ENCODE results near the gene ICA1.

Gene ICA1

GRCh38 chr7:8152489-8153192 is 109.3 kb downstream of the ICA1 start:
- no peak for DNase-seq (ENCODE audit: low spot score)
- no peak for TF ChIP-seq CTCF (IDR thresholded peaks at IDR 0.05; ENCODE audit: extremely low read depth, insufficient read depth, missing control alignments)
- in situ Hi-C loops (cut with MboI; ENCODE audit: low pct_unique_long_range_greater_than_20kb, low sequenced_read_pairs, unreplicated experiment), result no loop called here

GRCh38 chr7:8151161-8151725 is 110.7 kb downstream of the ICA1 start:
- no peak for TF ChIP-seq CTCF (IDR thresholded peaks at IDR 0.05; ENCODE audit: extremely low read depth, insufficient read depth, missing control alignments)
- in situ Hi-C loops (cut with MboI; ENCODE audit: low pct_unique_long_range_greater_than_20kb, low sequenced_read_pairs, unreplicated experiment), result no loop called here
- DNase-seq (ENCODE audit: low spot score), result no peak

- in situ Hi-C loops (cut with MboI; ENCODE audit: low pct_unique_long_range_greater_than_20kb, low sequenced_read_pairs, unreplicated experiment), result no loop called here
- TF ChIP-seq CTCF (IDR thresholded peaks at IDR 0.05; ENCODE audit: extremely low read depth, insufficient read depth, missing control alignments), result no peak
These were observed 112.7 kb downstream of the ICA1 start for GRCh38 chr7:8149222-8149621.

GRCh38 chr7:8147760-8148463 is 114.1 kb downstream of the ICA1 start:
- in situ Hi-C loops (cut with MboI; ENCODE audit: low pct_unique_long_range_greater_than_20kb, low sequenced_read_pairs, unreplicated experiment), result no loop called here
- DNase-seq (ENCODE audit: low spot score), result no peak
- no peak for TF ChIP-seq CTCF (IDR thresholded peaks at IDR 0.05; ENCODE audit: extremely low read depth, insufficient read depth, missing control alignments)

More at GRCh38 chr7:8149222-8149621, 112.7 kb downstream of the ICA1 start:
- DNase-seq (ENCODE audit: low spot score), result no peak

GRCh38 chr7:8146788-8147413 is 115.1 kb downstream of the ICA1 start:
- in situ Hi-C loops (cut with MboI; ENCODE audit: low pct_unique_long_range_greater_than_20kb, low sequenced_read_pairs, unreplicated experiment), result no loop called here
- no peak for TF ChIP-seq CTCF (IDR thresholded peaks at IDR 0.05; ENCODE audit: extremely low read depth, insufficient read depth, missing control alignments)
- DNase-seq (ENCODE audit: low spot score), result no peak

GRCh38 chr7:8146106-8146787 is 115.7 kb downstream of the ICA1 start:
- DNase-seq (ENCODE audit: low spot score), result no peak
- TF ChIP-seq CTCF (IDR thresholded peaks at IDR 0.05; ENCODE audit: extremely low read depth, insufficient read depth, missing control alignments), result no peak
- in situ Hi-C loops (cut with MboI; ENCODE audit: low pct_unique_long_range_greater_than_20kb, low sequenced_read_pairs, unreplicated experiment), result no loop called here
